Stimulated activated naive CD4-positive, alpha-beta T cell (primary cell): ENCODE data around the gene CACNG4.

Experiments
- DNase-seq, 6 experiments: peaks; one replicate each; lab custom pipeline; 2025; lab: John Stamatoyannopoulos, UW

CACNG4 gene

GRCh38 chr17:66985338-66986237, 21.1 kb downstream of the CACNG4 start:
- no peak for DNase-seq

- DNase-seq = no peak
These were observed 22.2 kb downstream of the CACNG4 start for GRCh38 chr17:66986659-66987058.

GRCh38 chr17:66987059-66987616, 22.6 kb downstream of the CACNG4 start:
- no peak for DNase-seq

- DNase-seq = no peak
These were observed 23.7 kb downstream of the CACNG4 start for GRCh38 chr17:66988069-66988798.

GRCh38 chr17:66989076-66989475, 24.6 kb downstream of the CACNG4 start:
- no peak for DNase-seq

- no peak for DNase-seq
These were observed 25.1 kb downstream of the CACNG4 start for GRCh38 chr17:66989579-66989978.

GRCh38 chr17:66990047-66990446, 25.5 kb downstream of the CACNG4 start:
- DNase-seq = no peak

- DNase-seq = no peak
These were observed 28.5 kb downstream of the CACNG4 start for GRCh38 chr17:66992911-66993442.

- DNase-seq = no peak
These were observed 29.9 kb downstream of the CACNG4 start for GRCh38 chr17:66994361-66994760.

GRCh38 chr17:66994930-66995535, 30.5 kb downstream of the CACNG4 start:
- no peak for DNase-seq

- DNase-seq = no peak
These were observed 31.4 kb downstream of the CACNG4 start for GRCh38 chr17:66995944-66996343.

GRCh38 chr17:66996926-66997325, 32.4 kb downstream of the CACNG4 start:
- DNase-seq = no peak

GRCh38 chr17:67003231-67003630, 38.7 kb downstream of the CACNG4 start:
- no peak for DNase-seq

GRCh38 chr17:67004181-67004580, 39.7 kb downstream of the CACNG4 start:
- DNase-seq = no peak

GRCh38 chr17:67007266-67007665, 42.8 kb downstream of the CACNG4 start:
- DNase-seq = no peak

GRCh38 chr17:67008101-67008500, 43.6 kb downstream of the CACNG4 start:
- DNase-seq = no peak

GRCh38 chr17:67011527-67012175, 47.1 kb downstream of the CACNG4 start:
- DNase-seq = no peak

- no peak for DNase-seq
These were observed 49.4 kb downstream of the CACNG4 start for GRCh38 chr17:67013891-67014290.

GRCh38 chr17:67015001-67015400, 50.5 kb downstream of the CACNG4 start:
- DNase-seq = no peak

GRCh38 chr17:67016039-67016762, 51.7 kb downstream of the CACNG4 start:
- DNase-seq = no peak

- no peak for DNase-seq
These were observed 53.4 kb downstream of the CACNG4 start for GRCh38 chr17:67017910-67018309.
